H9 (cell line): ENCODE data around the gene ELMO2. TPM values are rescaled to one million over a fixed set of nuclear protein-coding genes. Genes with fewer than 3 reads are reported as not detected.

ENCODE experiments used
- DNase-seq: peaks from one replicate; pipeline ENCODE4 v3.0.0-alpha.2; 2017
- H2AFZ ChIP-seq: one replicate; pipeline ENCODE4 v1.6.1; 2013; ENCODE audit warnings: mild to moderate bottlenecking, low read length, control low read depth, moderate library complexity
- H2AK5ac ChIP-seq: 2 replicates; pipeline ENCODE4 v1.6.1; 2013; ENCODE audit warnings: low read length, control low read depth, mixed read lengths; ENCODE audit not compliant: insufficient read length
- H2BK120ac ChIP-seq: one replicate; pipeline ENCODE4 v1.6.1; 2013; ENCODE audit warnings: low read depth, mild to moderate bottlenecking, low read length, control low read depth, inconsistent platforms; ENCODE audit not compliant: poor library complexity, severe bottlenecking
- H2BK12ac ChIP-seq: 2 replicates; pipeline ENCODE4 v1.6.1; 2013; ENCODE audit warnings: low read length, control low read depth, mixed read lengths, low read depth; ENCODE audit not compliant: insufficient read length
- H2BK15ac ChIP-seq: 2 replicates; pipeline ENCODE4 v1.6.1; 2013; ENCODE audit warnings: low read depth, low read length, control low read depth
- H2BK20ac ChIP-seq: one replicate; pipeline ENCODE4 v1.6.1; 2013; ENCODE audit warnings: low read depth, mild to moderate bottlenecking, low read length, control low read depth, inconsistent platforms; ENCODE audit not compliant: poor library complexity, severe bottlenecking
- H2BK5ac ChIP-seq: 2 replicates; pipeline ENCODE4 v1.6.1; 2013; ENCODE audit warnings: low read length, control low read depth, mixed read lengths; ENCODE audit not compliant: insufficient read length
- H3K14ac ChIP-seq: 2 replicates; pipeline ENCODE4 v1.6.1; 2013; ENCODE audit warnings: low read length, control low read depth; ENCODE audit not compliant: insufficient read depth
- H3K18ac ChIP-seq: 2 replicates; pipeline ENCODE4 v1.6.1; 2013; ENCODE audit warnings: low read depth, mild to moderate bottlenecking, mixed read lengths, low read length, control low read depth; ENCODE audit not compliant: insufficient read length
- H3K23ac ChIP-seq: 2 replicates; pipeline ENCODE4 v1.6.1; 2013; ENCODE audit warnings: low read length, control low read depth, mixed read lengths, low read depth; ENCODE audit not compliant: insufficient read length
- H3K23me2 ChIP-seq: 2 replicates; pipeline ENCODE4 v1.6.1; 2013; ENCODE audit warnings: low read depth, mild to moderate bottlenecking, mixed read lengths, low read length, control low read depth; ENCODE audit not compliant: insufficient read length, poor library complexity, severe bottlenecking
- H3K27ac ChIP-seq: 2 replicates; pipeline ENCODE4 v1.5.1; 2013; ENCODE audit warnings: low read length, control low read depth, mixed read lengths, low read depth; ENCODE audit not compliant: insufficient read length
- H3K27me3 ChIP-seq: 2 replicates; pipeline ENCODE4 v1.6.1; 2013; ENCODE audit warnings: low read length, control low read depth, inconsistent platforms; ENCODE audit not compliant: insufficient read depth
- H3K4ac ChIP-seq: 2 replicates; pipeline ENCODE4 v1.6.1; 2013; ENCODE audit warnings: low read depth, mild to moderate bottlenecking, control low read depth, inconsistent platforms, low read length, moderate library complexity
- H3K4me1 ChIP-seq: 2 replicates; pipeline ENCODE4 v1.6.1; 2013; ENCODE audit warnings: low read length, control low read depth, inconsistent platforms; ENCODE audit not compliant: insufficient read depth
- H3K4me2 ChIP-seq: 2 replicates; pipeline ENCODE4 v1.6.1; 2013; ENCODE audit warnings: low read length, control low read depth, mixed read lengths; ENCODE audit not compliant: insufficient read length, insufficient read depth
- H3K56ac ChIP-seq: 2 replicates; pipeline ENCODE4 v1.6.1; 2013; ENCODE audit warnings: low read depth, mild to moderate bottlenecking, mixed read lengths, low read length, control low read depth; ENCODE audit not compliant: insufficient read length
- H3K79me1 ChIP-seq: 2 replicates; pipeline ENCODE4 v1.6.1; 2013; ENCODE audit warnings: low read depth, mild to moderate bottlenecking, moderate library complexity, low read length, control low read depth, inconsistent platforms; ENCODE audit not compliant: insufficient read depth, poor library complexity, severe bottlenecking
- H3K79me2 ChIP-seq: 2 replicates; pipeline ENCODE4 v1.6.1; 2013; ENCODE audit warnings: low read length, control low read depth, inconsistent platforms; ENCODE audit not compliant: insufficient read depth
- H3K9ac ChIP-seq: 2 replicates; pipeline ENCODE4 v1.6.1; 2013; ENCODE audit warnings: low read length, control low read depth, mixed read lengths; ENCODE audit not compliant: insufficient read length; ENCODE audit errors: extremely low read depth
- H3K9me3 ChIP-seq: one replicate; pipeline ENCODE4 v1.6.1; 2013; ENCODE audit warnings: low read depth, low read length, inconsistent platforms; ENCODE audit not compliant: control insufficient read depth
- H3T11ph ChIP-seq: one replicate; pipeline ENCODE4 v1.6.1; 2013; ENCODE audit warnings: mild to moderate bottlenecking, low read length, control low read depth, inconsistent platforms
- H4K20me1 ChIP-seq: one replicate; pipeline ENCODE4 v1.6.1; 2013; ENCODE audit not compliant: control insufficient read depth, insufficient read length, insufficient read depth
- H4K5ac ChIP-seq: 2 replicates; pipeline ENCODE4 v1.6.1; 2013; ENCODE audit warnings: low read depth, mild to moderate bottlenecking, mixed read lengths, low read length, control low read depth; ENCODE audit not compliant: insufficient read length
- H4K8ac ChIP-seq: replicated peaks from 2 replicates; pipeline ENCODE4 v1.6.1; 2013; ENCODE audit warnings: low read length, control low read depth, mixed read lengths, low read depth; ENCODE audit not compliant: insufficient read length
- H4K91ac ChIP-seq: 2 replicates; pipeline ENCODE4 v1.6.1; 2013; ENCODE audit warnings: low read depth, mild to moderate bottlenecking, moderate library complexity, mixed read lengths, low read length, control low read depth; ENCODE audit not compliant: insufficient read length
- H3K27ac Mint-ChIP-seq, 3 experiments: 2 replicates in 2 of 3; 3 replicates in 1 of 3; pipeline ENCODE4 v1.8.0; 2020 to 2021; ENCODE audit warnings: mixed read lengths in 3 of 3, mild to moderate bottlenecking in 1 of 3, moderate library complexity in 1 of 3
- H3K27me3 Mint-ChIP-seq: 2 replicates; pipeline ENCODE4 v1.8.0; 2021; ENCODE audit warnings: low read depth, mild to moderate bottlenecking, moderate library complexity, mixed read lengths
- H3K36me3 Mint-ChIP-seq, 3 experiments: 2 replicates in 2 of 3; 3 replicates in 1 of 3; pipeline ENCODE4 v1.8.0; 2020 to 2021; ENCODE audit warnings: low read depth in 3 of 3, mixed read lengths in 3 of 3; ENCODE audit not compliant: insufficient read depth in 1 of 3
- H3K4me1 Mint-ChIP-seq, 2 experiments: 2 replicates each; pipeline ENCODE4 v1.8.0; 2020; ENCODE audit warnings: mixed read lengths in 2 of 2
- H3K4me3 Mint-ChIP-seq, 2 experiments: 2 replicates in 1 of 2; 3 replicates in 1 of 2; pipeline ENCODE4 v1.8.0; 2020 to 2021; ENCODE audit warnings: mild to moderate bottlenecking in 2 of 2, mixed read lengths in 2 of 2, moderate library complexity in 1 of 2
- H3K9me3 Mint-ChIP-seq, 2 experiments: 2 replicates in 1 of 2; 3 replicates in 1 of 2; pipeline ENCODE4 v1.8.0; 2020; ENCODE audit warnings: mild to moderate bottlenecking in 2 of 2, mixed read lengths in 2 of 2, moderate library complexity in 1 of 2
- CTCF ChIP-seq: fragments of 200-600 bp; sonication (generic); conservative IDR thresholded peaks from 3 replicates; pipeline ENCODE4 v1.8.0; 2021; ENCODE audit warnings: antibody characterized with exemption, mild to moderate bottlenecking
- WGBS: extraction: QIAGEN DNeasy Blood & Tissue Kit; methylation state at CpG from one replicate; pipeline ENCODE4 v1.1.7; 2013; ENCODE audit warnings: missing lambda C conversion rate, low lambda C conversion rate, mixed read lengths; ENCODE audit not compliant: insufficient read length; ENCODE audit errors: extremely low coverage; 5-methylcytosine and 5-hydroxymethylcytosine counted together
- total RNA-seq: library from RNA; stranded (reverse); gene quantifications from 2 replicates; pipeline ENCODE4 v1.2.1, GENCODE V29; 2021

ELMO2 gene
- total RNA-seq, 1 experiment from 2014 or later, result 32.5 TPM

DNA sequence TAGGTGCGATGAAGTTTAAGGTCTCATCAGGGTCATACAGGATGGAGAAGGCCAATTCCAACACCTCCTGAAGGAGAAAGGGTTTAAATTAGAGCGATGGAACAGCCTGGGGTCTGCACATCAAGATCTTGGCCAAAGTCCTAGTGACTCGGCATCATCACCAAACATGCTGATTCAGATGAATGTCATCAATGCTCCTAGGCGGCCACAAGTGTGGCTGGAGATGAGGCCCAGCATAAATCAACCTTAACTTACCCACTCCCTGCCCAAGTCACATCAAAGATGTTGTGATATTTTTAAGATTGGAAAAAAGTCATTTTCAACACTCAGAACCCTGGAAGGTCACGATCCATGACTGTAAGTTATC is 37.5 kb downstream of the ELMO2 start:
- Histone ChIP-seq H3K79me2 (no peaks in the 10 kb centered on the region), H3K9me3 (no peaks in the 10 kb centered on the region), H3K27ac (no peak overlapping the region), H3K14ac (no peak overlapping the region), H3K56ac (no peak overlapping the region), H2AFZ (no peak overlapping the region), H3K23ac (no peak overlapping the region), H3K18ac (no peak overlapping the region), H2BK12ac (no peak overlapping the region), H2BK120ac (no peak overlapping the region), H3K23me2 (peaks cover 4% of the 10 kb centered on the region), H3K79me1 (no peaks in the 10 kb centered on the region), H3T11ph (no peak overlapping the region), H3K27me3 (no peaks in the 10 kb centered on the region), H3K4me1 (no peaks in the 10 kb centered on the region), H4K91ac (no peak overlapping the region), H4K20me1 (peaks cover 2% of the 10 kb centered on the region), H4K5ac (no peak overlapping the region), H2BK20ac (no peak overlapping the region), H3K4ac (no peak overlapping the region), H2AK5ac (no peak overlapping the region), H2BK15ac (no peak overlapping the region), H2BK5ac (no peak overlapping the region), H4K8ac (no peak overlapping the region), H3K9ac (no peak overlapping the region), H3K4me2 (no peak overlapping the region)
- TF ChIP-seq CTCF, result no peak
- no peak for DNase-seq
- peaks cover 4 to 7% of the 10 kb centered on the region in 2 experiments; a peak in 1 of 4 replicates for H3K4me1 Mint-ChIP-seq
- peaks cover 25 to 81% (median 78%) of the 10 kb centered on the region in 3 experiments; a peak in 6 of 7 replicates for H3K36me3 Mint-ChIP-seq
- no peaks in the 10 kb centered on the region for H3K27me3 Mint-ChIP-seq
- no CpG with 5 or more reads among the region's 5 CpGs for WGBS
- no peaks in the 10 kb centered on the region for H3K9me3 Mint-ChIP-seq
- H3K4me3 Mint-ChIP-seq, result no peak overlapping the region
- no peak overlapping the region for H3K27ac Mint-ChIP-seq
